ENCODE data around the gene CCDC66.

GRCh38 chr3:56610669-56611335 is 53.8 kb downstream of the CCDC66 start:
- no peak for TF ChIP-seq CTCF (IDR thresholded peaks at IDR 0.05)
- no peak for TF ChIP-seq POLR2AphosphoS5 (IDR thresholded peaks at IDR 0.05)
- TF ChIP-seq POLR2A (IDR thresholded peaks at IDR 0.05): no peak
- TF ChIP-seq EP300 (IDR thresholded peaks at IDR 0.05): no peak

Data from gastroesophageal sphincter (tissue), 3 donors.